SKM-1 (cell line): ENCODE results near the gene ADH5.
"Not testable (repeated sequence)": the region's sequence is repeated elsewhere in the genome, so short reads cannot be mapped to it uniquely, and the experiment has no call there.

Experiments used
- DNase-seq: peaks from one replicate; lab custom pipeline; 2025; ENCODE audit not compliant: unreplicated experiment; lab: John Stamatoyannopoulos, UW

Gene ADH5

DNA sequence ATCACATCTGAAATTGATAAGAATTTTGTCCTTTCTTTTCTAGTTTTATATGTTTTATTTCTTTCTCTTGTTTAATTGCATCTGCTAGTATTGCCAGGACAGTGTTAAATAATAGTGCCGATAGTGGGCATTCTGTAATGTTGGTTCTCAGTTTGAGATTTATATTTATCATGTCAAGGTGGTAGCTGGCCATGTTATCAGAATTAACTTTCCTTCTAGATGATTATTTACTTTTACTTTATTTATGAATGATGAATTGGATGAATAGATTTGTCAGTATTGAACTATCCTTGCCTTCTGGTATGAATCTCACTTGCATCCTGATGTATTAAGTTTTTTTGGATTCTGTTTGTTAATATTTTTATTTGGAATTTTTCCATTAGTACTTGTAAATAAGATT lies 50.4 kb downstream of the ADH5 start:
- DNase-seq = no peak

DNA sequence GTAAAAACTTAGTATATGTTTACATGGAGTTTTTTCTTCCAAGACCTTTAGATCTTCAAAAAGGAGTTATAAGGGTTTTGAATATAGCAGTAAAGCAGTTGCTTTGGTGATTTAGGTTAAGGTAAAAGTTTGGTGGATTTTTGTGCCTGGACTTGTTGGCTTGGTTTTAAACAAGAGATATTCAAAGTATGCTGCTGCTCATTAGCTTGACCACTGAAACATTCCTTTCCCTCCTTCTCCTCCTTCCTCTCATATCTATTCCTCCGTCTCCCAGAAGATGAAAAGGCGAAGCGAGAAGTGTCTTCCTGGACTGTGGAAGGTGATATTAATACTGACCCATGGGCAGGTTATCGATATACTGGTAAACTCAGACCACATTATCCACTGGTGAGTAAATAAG lies 54.6 kb downstream of the ADH5 start:
- no peak for DNase-seq

DNA sequence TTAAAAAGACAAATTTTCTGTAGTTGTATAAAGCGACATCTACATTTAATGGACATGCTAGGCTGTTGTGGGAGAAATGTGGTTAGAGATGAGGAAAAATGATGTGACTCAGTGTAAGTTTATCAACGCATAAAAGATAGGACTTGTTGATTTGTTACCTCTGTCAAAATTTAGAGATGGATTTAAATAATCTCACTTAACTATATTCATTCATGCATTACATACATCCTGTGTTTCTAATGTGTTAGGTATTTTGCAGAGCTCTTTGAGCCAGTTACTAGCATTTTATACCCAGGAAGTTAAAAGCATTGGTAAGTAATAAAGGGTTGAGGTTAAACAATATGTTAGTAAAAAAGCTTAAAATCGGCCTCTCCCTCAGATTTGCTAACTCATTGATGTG lies 58.7 kb downstream of the ADH5 start:
- DNase-seq = no peak

DNA sequence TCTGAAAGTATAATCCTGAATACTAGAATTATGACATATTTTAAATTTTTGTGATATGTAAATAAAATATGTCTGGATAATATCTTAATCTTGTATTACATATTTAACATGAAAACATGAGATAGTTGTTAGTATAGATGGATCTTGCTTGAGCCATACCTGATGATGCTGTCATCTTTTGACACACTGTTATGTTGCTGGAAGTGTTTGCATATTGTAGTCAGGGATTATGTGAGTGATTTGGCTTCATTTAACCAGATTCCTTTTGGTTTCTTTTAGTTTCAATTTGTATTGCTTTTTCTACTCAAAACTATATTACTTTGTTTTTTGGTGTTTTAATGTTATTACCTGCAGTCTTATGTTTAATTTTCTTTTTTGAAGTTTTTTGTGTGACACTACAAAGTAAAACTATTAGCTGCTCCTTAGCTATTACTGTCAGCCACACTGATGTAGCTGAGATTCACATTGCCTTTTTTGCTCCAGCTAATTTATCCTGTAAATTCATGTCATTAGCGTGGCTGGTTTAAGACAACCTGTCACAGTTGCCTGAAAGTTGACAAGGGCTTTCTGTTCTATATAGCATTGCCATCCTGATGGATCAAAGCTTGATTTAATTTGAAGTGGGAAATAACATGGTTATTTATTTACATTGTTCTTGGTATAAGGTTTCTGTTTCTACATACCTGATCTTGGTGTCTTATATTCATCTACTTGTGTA lies 59.4 kb downstream of the ADH5 start:
- DNase-seq = no peak

DNA sequence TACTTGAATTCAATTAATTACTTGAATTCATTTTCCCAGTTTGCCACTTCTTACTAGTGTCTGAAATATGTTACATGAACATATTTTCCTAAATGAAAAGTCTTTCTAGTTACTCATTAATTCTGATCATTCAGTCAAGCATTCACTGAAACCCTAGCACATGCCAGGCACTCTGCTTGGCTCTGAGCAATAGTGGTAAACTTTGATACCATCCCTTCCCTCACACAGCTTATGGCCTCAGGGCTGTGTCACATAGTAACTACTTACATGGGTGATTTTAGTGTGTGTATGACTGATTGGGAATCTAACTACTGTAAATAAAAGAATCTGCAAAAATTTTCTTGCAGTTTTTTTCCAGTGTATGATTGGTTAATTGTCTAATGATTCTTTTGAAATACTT lies 60.4 kb downstream of the ADH5 start:
- DNase-seq = no peak

DNA sequence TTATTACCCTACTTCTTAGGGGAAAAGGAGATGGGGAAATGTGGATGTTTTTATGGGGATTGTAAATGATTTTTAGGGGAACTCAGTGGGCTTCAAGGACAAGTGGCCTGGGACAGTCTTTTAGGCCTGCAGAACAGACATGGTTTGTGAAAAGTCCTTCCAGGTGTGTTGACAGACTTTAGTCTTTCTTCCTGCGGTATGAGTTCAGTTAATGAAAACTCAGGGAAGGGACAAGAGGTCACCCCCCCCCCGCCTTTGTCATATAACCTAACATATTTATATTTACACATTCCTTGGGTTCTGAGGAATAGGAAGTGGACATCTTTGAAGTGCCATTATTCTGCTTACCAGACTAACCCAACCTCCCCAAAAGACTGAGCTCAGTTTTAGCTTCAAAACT lies 61.3 kb downstream of the ADH5 start:
- no peak for DNase-seq

DNA sequence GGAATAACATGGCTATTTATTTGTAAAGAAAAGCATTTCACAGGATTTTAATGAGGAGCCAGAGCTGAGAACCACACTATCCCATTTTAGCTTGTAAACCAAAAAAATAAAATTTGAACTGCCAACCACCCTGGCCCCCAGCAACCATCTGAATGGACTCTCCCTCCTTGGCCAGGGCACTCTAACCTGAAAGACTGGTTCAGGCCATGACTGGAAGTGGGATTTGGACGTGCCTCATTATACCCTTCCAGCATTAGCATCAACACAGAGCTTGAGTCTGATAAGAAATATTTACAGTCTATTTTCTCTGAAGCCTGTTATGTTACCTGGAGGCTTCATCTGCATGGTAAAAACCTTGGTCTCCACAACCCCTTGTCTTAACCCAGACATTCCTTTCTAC lies 63.1 kb downstream of the ADH5 start:
- DNase-seq = no peak

DNA sequence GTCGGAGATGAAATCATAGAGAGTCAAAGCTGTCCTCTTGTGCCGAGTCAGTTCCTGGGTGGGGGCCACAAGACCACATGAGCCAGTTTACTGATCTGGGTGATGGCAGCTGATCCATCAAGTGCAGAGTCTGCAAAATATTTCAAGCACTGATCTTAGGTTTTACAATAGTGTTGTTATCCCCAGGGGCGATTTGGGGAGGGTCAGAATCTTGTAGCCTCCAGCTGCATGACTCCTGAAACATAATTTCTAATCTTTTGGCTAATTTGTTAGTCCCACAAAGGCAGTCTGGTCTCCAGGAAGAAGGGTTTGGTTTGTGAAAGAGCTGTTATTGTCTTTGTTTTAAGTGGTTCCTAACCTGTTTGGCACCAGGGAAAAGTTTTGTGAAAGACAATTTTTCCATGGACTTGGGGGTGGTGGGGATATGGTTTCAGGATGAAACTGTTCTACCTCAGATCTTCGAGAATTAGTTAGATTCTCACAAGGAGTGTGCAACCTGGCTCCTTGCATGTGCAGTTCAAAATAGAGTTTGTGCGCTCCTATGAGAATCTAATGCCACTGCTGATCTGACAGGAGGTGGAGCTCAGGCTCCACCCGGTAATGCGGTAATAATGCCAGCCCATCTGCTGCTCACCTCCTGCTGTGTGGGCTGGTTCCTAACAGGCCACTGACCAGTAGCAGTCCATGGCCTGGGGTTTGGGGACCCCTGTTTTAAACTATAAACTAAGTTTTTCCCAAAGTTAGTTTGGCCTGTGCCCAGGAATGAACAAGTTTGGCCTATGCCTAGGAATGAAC lies 63.9 kb downstream of the ADH5 start:
- DNase-seq = no peak

DNA sequence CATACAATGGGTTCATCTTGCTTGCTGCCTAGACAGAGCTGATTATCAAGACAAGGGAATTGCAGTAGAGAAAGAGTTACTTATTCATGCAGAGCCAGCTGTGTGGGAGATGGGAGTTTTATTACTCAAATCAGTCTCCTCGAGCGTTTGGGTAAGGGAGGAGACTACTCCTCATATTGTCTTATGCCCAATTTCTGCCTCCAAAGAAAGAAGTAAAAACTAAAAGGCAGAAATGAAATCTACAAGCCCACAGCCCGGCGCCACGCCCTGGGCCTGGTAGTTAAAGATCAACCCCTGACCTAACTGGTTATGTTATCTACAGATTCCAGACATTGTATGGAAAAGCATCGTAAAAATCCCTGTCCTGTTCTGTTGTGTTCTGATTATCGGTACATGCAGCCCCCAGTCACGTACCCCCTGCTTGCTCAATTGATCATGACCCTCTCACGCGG lies 64.8 kb downstream of the ADH5 start:
- DNase-seq = not testable (repeated sequence)

DNA sequence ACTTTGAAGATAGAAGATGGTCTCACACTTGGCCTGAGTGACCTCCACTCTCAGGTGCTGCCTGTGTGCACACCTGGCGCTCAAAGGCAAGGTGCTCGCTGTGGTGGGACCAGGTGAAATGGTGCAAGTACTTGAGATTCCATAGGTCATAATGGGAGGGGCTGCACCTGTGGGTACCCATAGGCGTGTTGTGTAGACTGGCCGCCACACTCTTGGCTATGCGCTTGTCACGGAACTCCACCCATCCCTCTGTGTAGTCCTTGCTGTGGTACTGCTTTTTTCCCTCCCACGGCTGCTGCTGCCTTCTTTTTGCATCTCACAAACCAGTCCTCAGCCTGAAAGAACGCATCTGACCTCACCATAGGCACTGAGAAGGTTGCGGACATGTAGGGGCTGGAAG lies 66.0 kb downstream of the ADH5 start:
- DNase-seq = no peak

DNA sequence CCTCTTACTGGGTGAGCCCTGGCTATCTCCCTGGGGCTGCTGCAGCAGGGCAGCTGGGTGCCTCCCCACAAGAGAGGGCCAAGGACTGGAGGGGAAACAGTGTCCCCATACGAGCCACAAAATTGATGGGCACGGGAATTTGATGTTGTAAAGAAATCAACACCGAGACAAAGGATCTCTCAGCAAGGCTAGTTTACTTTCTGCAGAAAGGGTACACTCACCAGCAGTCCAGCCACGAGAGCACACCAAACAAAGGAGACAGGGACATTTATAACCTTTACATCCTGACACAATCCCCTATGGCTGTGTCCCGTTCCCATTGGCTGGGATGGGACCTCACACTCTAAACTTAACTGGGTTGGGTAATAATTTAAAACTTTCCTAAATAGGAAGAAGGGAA lies 67.2 kb downstream of the ADH5 start:
- DNase-seq = no peak
